HG02884 (cell line): Measurements from ENCODE around the gene MECP2.
"Not testable (repeated sequence)": the region's sequence is repeated elsewhere in the genome, so short reads cannot be mapped to it uniquely, and the experiment has no call there.

Source experiments
- ATAC-seq: cut with Tn5 transposase; IDR thresholded peaks from one replicate; pipeline ENCODE4 v1.9.1; 2021; ENCODE audit warnings: mild to moderate bottlenecking, moderate library complexity; ENCODE audit not compliant: unreplicated experiment

MECP2 gene

GRCh38 chrX:154097589-154098541, at the start of gene MECP2:
MECP2 (minus strand) TSS chrX:154097717.
- ATAC-seq, result peak; percentile 83

GRCh38 chrX:154144010-154144409, 46.5 kb upstream of the MECP2 start, which contains the start of gene OPN1LW:
OPN1LW (plus strand) TSS chrX:154144243; CDS start chrX:154144284, 41 bp downstream.
- ATAC-seq, result not testable (repeated sequence)

GRCh38 chrX:154142950-154143745, 45.6 kb upstream of the MECP2 start:
- ATAC-seq, result no peak

- ATAC-seq, result no peak
These were observed 44.9 kb upstream of the MECP2 start for GRCh38 chrX:154142386-154142785.

GRCh38 chrX:154140742-154141141, 43.2 kb upstream of the MECP2 start:
- no peak for ATAC-seq

GRCh38 chrX:154140206-154140605, 42.7 kb upstream of the MECP2 start:
- ATAC-seq, result no peak

- no peak for ATAC-seq
These were observed 41.3 kb upstream of the MECP2 start for GRCh38 chrX:154138857-154139256.

GRCh38 chrX:154136627-154137161, 39.2 kb upstream of the MECP2 start:
- no peak for ATAC-seq

- no peak for ATAC-seq
These were observed 38.1 kb upstream of the MECP2 start for GRCh38 chrX:154135458-154136229.

GRCh38 chrX:154132366-154132765, 34.8 kb upstream of the MECP2 start:
- no peak for ATAC-seq

- no peak for ATAC-seq
These were observed 34.4 kb upstream of the MECP2 start for GRCh38 chrX:154131955-154132354.

- ATAC-seq, result no peak
These were observed 28.6 kb upstream of the MECP2 start for GRCh38 chrX:154126101-154126500.

- ATAC-seq, result no peak
These were observed 28.0 kb upstream of the MECP2 start for GRCh38 chrX:154125391-154126040.

- ATAC-seq, result no peak
These were observed 26.0 kb upstream of the MECP2 start for GRCh38 chrX:154123241-154124219.

- no peak for ATAC-seq
These were observed 24.4 kb upstream of the MECP2 start for GRCh38 chrX:154121961-154122360.

GRCh38 chrX:154121207-154121606, 23.7 kb upstream of the MECP2 start:
- ATAC-seq, result no peak

- ATAC-seq, result no peak
These were observed 23.1 kb upstream of the MECP2 start for GRCh38 chrX:154120567-154120966.

GRCh38 chrX:154117566-154117965, 20.0 kb upstream of the MECP2 start:
- ATAC-seq, result no peak
